Upper lobe of left lung (tissue), 6 donors: ENCODE measurements around the gene STX5. TPM values are rescaled to one million over a fixed set of nuclear protein-coding genes. Genes with fewer than 3 reads are reported as not detected.
A peak's percentile ranks its signal among the peaks of the same experiment; 100 is the strongest.

Experiments used
- ATAC-seq, 2 donors: fragments of 200-7000 bp; cut with Tn5 transposase; one replicate each; pipeline ENCODE4 v1.9.1; 2022; ENCODE audit warnings: mild to moderate bottlenecking in 2 of 2, moderate library complexity in 2 of 2; ENCODE audit not compliant: low FRiP score in 2 of 2
- DNase-seq, 2 donors: peaks; one replicate each; pipeline ENCODE4 v3.0.0-alpha.2; 2019 to 2020
- H3K27ac ChIP-seq, 4 donors: fragments of 200-600 bp; sonication (generic); one replicate each; pipeline ENCODE4 v1.5.1; 2016 to 2019
- H3K27me3 ChIP-seq, 4 donors: fragments of 200-600 bp; sonication (generic); one replicate each; pipeline ENCODE4 v1.5.1; 2017 to 2019
- H3K36me3 ChIP-seq, 4 donors: fragments of 200-600 bp; sonication (generic); one replicate each; pipeline ENCODE4 v1.5.1; 2016 to 2019
- H3K4me1 ChIP-seq, 4 donors: fragments of 200-600 bp; sonication (generic); one replicate each; pipeline ENCODE4 v1.5.1; 2018 to 2019
- H3K4me3 ChIP-seq, 4 donors: fragments of 200-600 bp; sonication (generic); one replicate each; pipeline ENCODE4 v1.5.1; 2017 to 2019; ENCODE audit warnings: mild to moderate bottlenecking in 2 of 4, moderate library complexity in 1 of 4
- H3K9me3 ChIP-seq, 4 donors: fragments of 200-600 bp; sonication (generic); one replicate each; pipeline ENCODE4 v1.5.1; 2018 to 2019
- CTCF ChIP-seq, 6 experiments: fragments of 450-650 bp in 4 of 6; fragments of 200-600 bp in 2 of 6; sonication (generic) in 2 of 6; IDR thresholded peaks; one replicate each; pipeline ENCODE4 v1.5.1; 2016 to 2019; ENCODE audit warnings: antibody characterized with exemption in 6 of 6
- EP300 ChIP-seq, 4 donors: sonication (generic); formaldehyde crosslinking; IDR thresholded peaks; one replicate each; pipeline ENCODE4 v1.5.1; 2017; ENCODE audit warnings: antibody characterized with exemption in 4 of 4, control low read depth in 2 of 4
- POLR2A ChIP-seq, 4 donors: fragments of 450-650 bp; IDR thresholded peaks; one replicate each; pipeline ENCODE4 v1.5.1; 2016 to 2017; ENCODE audit warnings: antibody characterized with exemption in 4 of 4, mild to moderate bottlenecking in 2 of 4
- POLR2AphosphoS5 ChIP-seq, 2 donors: sonication (generic); formaldehyde crosslinking; IDR thresholded peaks; one replicate each; pipeline ENCODE4 v1.5.1; 2017; ENCODE audit warnings: antibody characterized with exemption in 2 of 2
- WGBS, 2 donors: methylation state at CpG; one replicate each; pipeline ENCODE4 v1.1.5; 2017 to 2018; 5-methylcytosine and 5-hydroxymethylcytosine counted together
- total RNA-seq, 6 donors: library from RNA; depleted of rRNA in 4 of 6; stranded (reverse); fragments of >200 nt in 4 of 6; gene quantifications; one replicate each; pipeline versions ENCODE4 v1.1.0 to v1.2.1, GENCODE V29; 2016 to 2021
- donor health status: DM: no; HTN: no; CAD: no; lungs with moderate emphysema.
- donor health status: DM: no; HTN: yes; CAD: no; lungs with severe emphysema.

Gene STX5
- total RNA-seq, 6 donors from 2014 or later: 25.3 to 53.8 (median 44.9) TPM

GRCh38 chr11:62853279-62853965 lies 21.6 kb upstream of the STX5 start:
- DNase-seq (no peak), ATAC-seq (no peak)
- Histone ChIP-seq H3K9me3 (no peaks in the 10 kb centered on the region), H3K27me3 (no peaks in the 10 kb centered on the region), H3K36me3 (peaks cover 12 to 37% (median 26%) of the 10 kb centered on the region in 4 donors), H3K4me3 (peak overlapping the region in 2 of 4 donors; percentile 11 to 89), H3K27ac (peak overlapping the region in 2 of 4 donors; percentile 29 to 32), H3K4me1 (peaks cover 29 to 40% (median 33%) of the 10 kb centered on the region in 4 donors)
- 60 to 70% methylated on average over 7 of the region's 7 CpGs for WGBS, 2 donors
- TF ChIP-seq CTCF (IDR thresholded peaks at IDR 0.05) (no peak), POLR2AphosphoS5 (IDR thresholded peaks at IDR 0.05) (no peak), EP300 (IDR thresholded peaks at IDR 0.05) (no peak), POLR2A (IDR thresholded peaks at IDR 0.05) (no peak)

GRCh38 chr11:62852523-62853188 lies 20.8 kb upstream of the STX5 start:
- no peak for TF ChIP-seq EP300 (IDR thresholded peaks at IDR 0.05)
- no peak for TF ChIP-seq CTCF (IDR thresholded peaks at IDR 0.05)
- TF ChIP-seq POLR2A (IDR thresholded peaks at IDR 0.05): no peak
- no peak for TF ChIP-seq POLR2AphosphoS5 (IDR thresholded peaks at IDR 0.05)
- Histone ChIP-seq H3K27ac (no peak overlapping the region), H3K4me1 (peaks cover 28 to 40% (median 31%) of the 10 kb centered on the region in 4 donors), H3K9me3 (no peaks in the 10 kb centered on the region), H3K36me3 (peaks cover 12 to 37% (median 26%) of the 10 kb centered on the region in 4 donors), H3K4me3 (no peak overlapping the region), H3K27me3 (no peaks in the 10 kb centered on the region)
- ATAC-seq (no peak), DNase-seq (no peak)

GRCh38 chr11:62851807-62852522 lies 20.1 kb upstream of the STX5 start:
- DNase-seq (no peak), ATAC-seq (no peak)
- H3K27me3 ChIP-seq: no peaks in the 10 kb centered on the region
- H3K9me3 ChIP-seq: no peaks in the 10 kb centered on the region
- peaks cover 12 to 37% (median 26%) of the 10 kb centered on the region in 4 donors for H3K36me3 ChIP-seq
- WGBS, 2 donors: 53 to 54% methylated on average over 3 of the region's 3 CpGs
- H3K4me1 ChIP-seq: peaks cover 27 to 33% (median 30%) of the 10 kb centered on the region in 4 donors
- no peak overlapping the region for H3K27ac ChIP-seq
- H3K4me3 ChIP-seq: no peak overlapping the region
- no peak for TF ChIP-seq EP300 (IDR thresholded peaks at IDR 0.05)
- no peak for TF ChIP-seq CTCF (IDR thresholded peaks at IDR 0.05)
- TF ChIP-seq POLR2A (IDR thresholded peaks at IDR 0.05): no peak
- no peak for TF ChIP-seq POLR2AphosphoS5 (IDR thresholded peaks at IDR 0.05)

- Histone ChIP-seq H3K27ac (no peak overlapping the region), H3K4me1 (peaks cover 19 to 25% (median 25%) of the 10 kb centered on the region in 4 donors), H3K36me3 (peaks cover 12 to 37% (median 26%) of the 10 kb centered on the region in 4 donors), H3K4me3 (no peak overlapping the region), H3K9me3 (no peaks in the 10 kb centered on the region), H3K27me3 (no peaks in the 10 kb centered on the region)
- ATAC-seq (no peak), DNase-seq (no peak)
- WGBS, 2 donors: 73 to 74% methylated on average over 12 to 15 of the region's 15 CpGs
- no peak for TF ChIP-seq POLR2AphosphoS5 (IDR thresholded peaks at IDR 0.05)
- TF ChIP-seq CTCF (IDR thresholded peaks at IDR 0.05): no peak
- no peak for TF ChIP-seq EP300 (IDR thresholded peaks at IDR 0.05)
- TF ChIP-seq POLR2A (IDR thresholded peaks at IDR 0.05): no peak
Observed at GRCh38 chr11:62850911-62851806, 19.3 kb upstream of the STX5 start.
